LoVo (cell line): Measurements from ENCODE around the gene KLF15.

ENCODE experiments used
- DNase-seq: peaks from one replicate; pipeline ENCODE4 v3.0.0-alpha.2; 2016; ENCODE audit warnings: low spot score

KLF15 gene

DNA sequence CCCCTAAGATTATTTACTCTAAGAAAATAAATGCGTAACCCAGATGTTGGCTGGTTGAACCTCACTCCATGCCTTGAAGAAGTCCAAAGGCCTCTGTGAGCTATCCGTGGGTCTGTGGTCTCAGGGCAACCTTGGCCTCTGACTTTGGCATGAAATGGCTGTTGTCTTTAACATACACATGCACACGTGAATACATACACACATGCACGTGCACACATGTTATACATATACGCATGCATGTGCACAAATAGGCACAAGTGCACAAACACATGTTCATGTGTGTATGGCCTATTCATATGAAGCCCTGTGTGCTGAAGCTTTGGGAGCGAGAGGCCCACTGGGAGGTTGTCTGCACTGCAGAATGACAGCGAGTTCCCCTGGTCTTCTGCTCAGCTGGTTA is 50.8 kb downstream of the KLF15 start:
- no peak for DNase-seq

DNA sequence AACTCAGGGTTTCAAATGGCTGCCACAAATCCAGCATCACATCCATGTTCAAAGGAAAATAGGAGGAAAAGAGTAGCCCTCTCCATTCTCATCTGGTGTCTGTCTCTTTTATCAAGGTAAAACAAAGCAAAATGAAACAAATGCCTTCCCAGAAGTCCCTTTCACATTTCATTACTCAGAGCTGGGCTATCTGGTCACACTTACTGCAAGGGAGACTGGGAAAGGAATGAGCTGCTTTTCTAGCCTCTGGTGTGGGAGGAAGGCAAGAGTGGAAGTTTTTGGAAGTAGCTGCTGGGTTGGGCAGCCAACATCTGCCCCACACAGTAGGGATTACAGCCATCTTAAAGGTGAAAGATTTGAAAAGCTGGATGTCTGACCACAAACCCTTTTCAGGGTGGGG is 51.8 kb downstream of the KLF15 start:
- no peak for DNase-seq

DNA sequence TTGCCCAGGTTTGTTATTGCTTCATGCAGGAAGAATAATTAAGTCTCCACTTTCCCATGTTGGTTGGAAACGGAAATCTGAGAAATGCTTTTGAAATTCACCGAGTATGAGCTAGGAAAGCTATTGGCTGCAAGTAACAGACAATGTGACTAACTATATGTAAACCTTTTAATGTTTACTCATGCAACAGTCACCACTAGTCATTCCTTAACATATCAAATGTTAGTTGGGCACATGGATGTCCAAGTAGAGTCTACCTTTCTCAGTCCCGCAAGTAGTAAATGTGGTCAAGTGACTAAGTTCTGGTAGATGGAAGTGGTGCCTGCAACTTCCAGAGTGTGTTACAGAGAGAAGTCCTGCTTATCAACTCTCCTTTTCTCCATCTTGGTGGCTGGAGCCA is 52.5 kb downstream of the KLF15 start:
- DNase-seq, result no peak

DNA sequence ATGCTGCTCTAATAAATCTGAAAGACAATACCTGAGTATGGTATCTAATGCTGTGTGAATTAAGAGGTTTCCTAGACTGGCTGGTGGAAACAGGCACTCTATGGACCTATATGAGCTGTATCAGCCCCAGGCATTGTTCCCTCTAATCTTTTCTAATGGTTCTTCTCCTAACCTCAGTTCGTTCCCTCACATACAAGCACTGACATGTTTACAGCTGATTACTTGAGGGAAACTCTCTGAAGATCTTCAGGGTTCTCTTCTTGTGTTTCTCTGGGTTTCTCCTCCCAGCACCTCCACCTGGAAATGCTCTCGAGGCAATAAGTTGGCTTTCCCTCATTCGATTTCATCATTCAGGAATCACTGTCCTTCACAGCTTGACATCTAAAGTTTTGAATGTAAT is 52.9 kb downstream of the KLF15 start:
- DNase-seq, result no peak

DNA sequence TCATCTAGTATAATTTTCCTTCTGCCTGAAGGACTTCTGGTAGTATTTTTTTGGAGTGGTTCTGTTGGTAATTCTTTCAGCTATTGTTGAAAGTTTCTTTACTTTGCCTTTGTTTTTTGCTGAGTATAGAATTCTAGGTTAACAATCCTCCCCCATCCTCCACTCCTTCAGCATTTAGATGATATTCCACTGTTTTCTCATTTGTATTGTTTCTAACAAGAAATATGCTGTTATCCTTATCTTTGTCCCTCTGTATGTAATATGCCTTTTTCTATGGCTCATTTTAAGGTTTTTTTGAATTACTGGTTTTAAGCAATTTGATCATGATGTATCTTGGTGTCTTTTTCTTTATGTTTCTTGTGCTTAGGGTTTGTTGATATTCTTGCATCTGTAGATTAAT is 53.9 kb downstream of the KLF15 start:
- no peak for DNase-seq

DNA sequence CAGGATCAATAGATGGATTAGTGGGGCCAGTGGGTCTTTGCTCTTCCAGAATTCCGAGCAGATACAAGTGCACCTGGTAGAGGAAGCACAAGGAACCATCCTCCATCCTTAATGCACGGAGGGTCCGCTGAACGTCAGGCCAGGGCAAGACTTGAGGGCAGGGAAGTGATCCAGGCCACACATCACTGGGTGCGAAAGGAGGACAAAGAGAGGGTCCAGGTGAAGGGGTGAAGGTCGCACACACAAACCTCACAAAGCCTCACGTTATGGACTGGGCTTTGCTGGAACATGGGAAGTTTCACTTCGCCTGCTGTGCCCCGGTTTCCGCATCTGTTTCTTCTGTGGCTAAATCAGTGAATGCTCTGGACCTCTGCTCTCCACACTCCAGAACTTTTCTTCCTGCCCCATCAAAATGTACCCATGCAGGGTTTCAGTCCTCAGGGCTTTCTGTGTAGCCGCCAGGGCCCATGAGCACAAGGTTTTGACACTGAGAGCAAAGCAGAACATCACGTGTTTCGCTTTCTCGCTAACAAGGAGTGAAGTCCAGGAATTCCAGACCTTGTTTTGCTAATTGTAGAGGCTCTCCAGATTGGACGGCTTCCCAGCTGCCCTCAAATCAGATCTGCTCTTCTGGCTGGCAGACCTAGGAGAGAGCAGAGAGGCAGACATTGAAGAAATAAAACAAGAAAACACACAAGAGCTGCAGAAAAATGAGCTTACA is 56.3 kb downstream of the KLF15 start:
- DNase-seq, result no peak

DNA sequence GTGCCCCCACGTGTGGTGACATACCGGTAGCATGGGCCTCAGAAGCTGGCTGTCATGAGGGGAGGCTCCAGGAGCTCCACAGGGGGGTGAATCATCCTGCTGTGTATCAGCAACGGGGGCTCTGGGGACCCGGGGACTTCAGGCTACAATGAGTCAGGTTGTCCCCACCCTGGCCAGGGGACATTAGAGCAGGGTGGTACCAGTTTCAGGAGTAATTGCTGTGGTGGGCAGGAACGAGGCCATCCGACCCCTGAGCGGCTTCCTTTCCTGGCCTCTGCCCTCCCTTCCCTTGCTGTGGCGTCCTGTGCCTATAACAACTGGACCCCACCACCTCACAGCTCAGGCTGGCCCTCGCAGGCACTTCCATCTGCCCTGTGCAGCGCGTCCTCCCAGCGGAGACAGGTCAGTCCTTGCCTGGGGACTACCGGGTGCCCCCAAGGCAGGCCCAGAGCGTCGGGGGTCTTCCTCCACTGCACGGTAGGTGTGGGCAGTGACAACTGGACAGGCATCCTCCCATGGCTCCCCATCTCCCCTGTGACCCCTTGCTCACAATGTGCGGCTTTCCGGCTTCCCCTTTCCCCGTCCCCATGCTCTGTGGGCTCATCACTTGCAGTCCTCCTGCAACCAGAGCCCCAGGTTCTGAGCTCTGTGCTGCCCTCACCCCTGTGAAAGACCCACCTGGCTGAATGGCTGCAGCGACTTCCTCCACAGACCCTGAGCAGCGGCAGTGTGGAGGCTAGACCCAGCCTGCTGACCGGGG is 57.0 kb downstream of the KLF15 start:
- no peak for DNase-seq

DNA sequence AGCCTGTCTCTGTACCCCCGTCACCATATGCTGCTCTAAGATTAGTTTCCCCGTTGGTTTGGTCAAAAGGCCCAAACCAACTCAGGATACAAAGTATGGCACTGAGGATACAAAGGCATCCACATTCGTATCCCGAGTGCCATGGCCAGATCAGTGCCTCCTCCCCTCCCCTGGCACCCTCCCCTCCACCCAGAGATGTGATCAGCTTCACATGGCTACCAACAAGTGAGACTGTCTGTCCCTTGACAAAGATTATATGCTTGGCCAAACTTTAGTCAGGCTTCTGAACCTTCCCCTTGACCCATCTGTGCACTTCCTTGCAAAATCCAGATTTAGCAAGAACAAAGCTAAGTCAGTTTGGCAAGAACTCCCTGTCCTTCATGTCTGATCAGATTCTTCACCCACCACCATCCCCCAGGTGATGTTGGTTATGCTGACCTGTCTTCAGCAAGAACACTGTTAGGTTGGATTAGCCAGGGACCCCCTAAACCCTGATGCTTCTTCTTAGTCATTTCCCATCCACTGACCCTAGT is 61.7 kb downstream of the KLF15 start:
- no peak for DNase-seq

DNA sequence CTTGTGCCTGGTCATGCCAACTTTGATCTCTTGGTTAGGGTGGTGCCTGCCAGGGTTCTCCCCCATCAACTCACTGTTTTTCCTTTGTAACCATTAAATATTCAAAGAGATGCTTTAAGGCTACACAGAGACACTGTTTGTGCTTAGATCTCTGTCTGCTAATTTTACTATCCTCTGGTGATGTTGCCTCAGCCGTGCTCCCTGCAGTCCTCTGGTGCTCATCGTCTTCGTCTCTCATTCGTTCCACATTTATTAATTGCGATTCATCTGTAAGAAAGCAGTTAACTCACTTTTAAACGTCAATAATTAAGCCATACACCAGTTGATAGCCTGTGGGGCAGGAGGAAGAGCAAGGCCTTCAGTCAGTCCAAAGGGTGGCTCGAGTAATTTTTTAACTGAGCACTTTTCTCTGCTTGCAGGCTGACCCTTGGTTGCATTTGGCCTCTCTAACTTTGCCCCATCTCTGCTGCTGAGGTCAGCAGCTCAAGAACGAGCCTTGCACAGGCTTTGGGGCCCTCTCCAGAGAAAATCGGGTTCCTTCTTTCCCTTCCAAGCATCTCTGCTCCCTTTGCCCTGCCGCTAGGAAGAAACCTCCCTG is 62.9 kb downstream of the KLF15 start:
- DNase-seq, result no peak

DNA sequence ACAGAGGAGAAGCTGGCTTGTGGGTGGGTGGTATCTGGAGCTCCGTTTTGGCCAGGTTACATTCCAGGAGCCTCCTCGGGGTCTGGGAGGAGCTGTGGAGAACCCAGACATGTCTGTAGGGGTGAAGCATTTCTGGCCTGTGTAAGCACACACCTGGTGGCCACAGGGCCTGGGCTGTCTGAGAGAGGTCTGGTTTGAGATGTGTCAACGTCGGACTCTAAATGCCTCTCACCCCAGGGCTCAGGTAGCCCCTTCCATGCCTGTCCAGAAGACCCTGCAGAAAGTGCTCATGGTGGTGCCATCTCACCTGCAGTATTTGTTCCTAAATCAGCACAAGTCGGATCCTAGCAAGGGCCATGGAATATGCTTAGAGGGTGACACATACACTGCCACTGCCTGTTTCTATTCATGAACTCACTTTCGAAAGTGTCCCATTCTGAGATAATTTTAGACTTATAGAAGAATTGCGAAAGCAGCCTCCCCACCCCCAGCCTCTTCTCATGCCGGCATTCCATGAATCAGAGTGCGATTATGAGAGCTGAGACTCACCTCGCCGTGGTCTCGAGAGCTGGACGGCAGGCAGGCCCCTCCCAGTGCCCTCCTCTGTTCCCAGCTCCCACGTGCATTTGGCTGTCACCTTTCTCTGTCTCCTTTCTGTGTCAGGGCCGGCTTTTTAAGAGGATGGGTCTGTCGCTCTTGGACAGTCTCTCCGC is 63.7 kb downstream of the KLF15 start:
- no peak for DNase-seq
